ENCODE data around the gene PEX7.

PEX7 gene

GRCh38 chr6:136816656-136817055 lies 5.7 kb upstream of the PEX7 start:
- DNase-seq (ENCODE audit: extremely low read depth, insufficient read length) = no peak
- TF ChIP-seq, protein P1, sequence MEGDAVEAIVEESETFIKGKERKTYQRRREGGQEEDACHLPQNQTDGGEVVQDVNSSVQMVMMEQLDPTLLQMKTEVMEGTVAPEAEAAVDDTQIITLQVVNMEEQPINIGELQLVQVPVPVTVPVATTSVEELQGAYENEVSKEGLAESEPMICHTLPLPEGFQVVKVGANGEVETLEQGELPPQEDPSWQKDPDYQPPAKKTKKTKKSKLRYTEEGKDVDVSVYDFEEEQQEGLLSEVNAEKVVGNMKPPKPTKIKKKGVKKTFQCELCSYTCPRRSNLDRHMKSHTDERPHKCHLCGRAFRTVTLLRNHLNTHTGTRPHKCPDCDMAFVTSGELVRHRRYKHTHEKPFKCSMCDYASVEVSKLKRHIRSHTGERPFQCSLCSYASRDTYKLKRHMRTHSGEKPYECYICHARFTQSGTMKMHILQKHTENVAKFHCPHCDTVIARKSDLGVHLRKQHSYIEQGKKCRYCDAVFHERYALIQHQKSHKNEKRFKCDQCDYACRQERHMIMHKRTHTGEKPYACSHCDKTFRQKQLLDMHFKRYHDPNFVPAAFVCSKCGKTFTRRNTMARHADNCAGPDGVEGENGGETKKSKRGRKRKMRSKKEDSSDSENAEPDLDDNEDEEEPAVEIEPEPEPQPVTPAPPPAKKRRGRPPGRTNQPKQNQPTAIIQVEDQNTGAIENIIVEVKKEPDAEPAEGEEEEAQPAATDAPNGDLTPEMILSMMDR (IDR thresholded peaks at IDR 0.05; ENCODE audit: insufficient read depth, low read length, poor library complexity, severe bottlenecking) = no peak
- Histone ChIP-seq H3K4me3 (replicated peaks; ENCODE audit: low read depth, low read length) (no peak overlapping the region), H3K36me3 (ENCODE audit: control insufficient read depth, insufficient read depth, low read length) (no peaks in the 10 kb centered on the region), H3K27me3 (replicated peaks; ENCODE audit: control insufficient read depth, insufficient read depth, low read length) (no peaks in the 10 kb centered on the region)

GRCh38 chr6:136820561-136820960 lies 1.8 kb upstream of the PEX7 start:
- Histone ChIP-seq H3K4me3 (replicated peaks; ENCODE audit: low read depth, low read length) (no peak overlapping the region), H3K36me3 (ENCODE audit: control insufficient read depth, insufficient read depth, low read length) (no peaks in the 10 kb centered on the region), H3K27me3 (replicated peaks; ENCODE audit: control insufficient read depth, insufficient read depth, low read length) (no peaks in the 10 kb centered on the region)
- no peak for DNase-seq (ENCODE audit: extremely low read depth, insufficient read length)
- TF ChIP-seq, protein P1 (IDR thresholded peaks at IDR 0.05; ENCODE audit: insufficient read depth, low read length, poor library complexity, severe bottlenecking) = no peak

DNA sequence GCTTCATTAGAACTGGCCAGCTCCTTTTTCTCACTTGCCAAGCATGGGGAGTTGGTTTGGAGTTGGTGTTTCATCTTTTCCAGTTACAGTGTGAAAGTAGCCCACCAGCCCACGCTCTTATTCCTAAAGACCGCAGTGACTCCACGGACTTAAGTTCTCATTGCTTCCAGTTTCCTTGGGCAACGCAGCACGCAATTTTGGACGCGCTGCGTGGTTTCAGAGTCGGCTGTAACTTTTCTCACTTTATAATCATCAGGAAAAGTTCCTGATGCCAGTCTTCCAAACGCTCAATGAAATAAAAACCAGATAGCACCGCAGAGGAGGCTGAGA lies 381 bp upstream of the PEX7 start:
- DNase-seq (ENCODE audit: extremely low read depth, insufficient read length) = peak; percentile 8
- TF ChIP-seq, protein P1 (IDR thresholded peaks at IDR 0.05; ENCODE audit: insufficient read depth, low read length, poor library complexity, severe bottlenecking) = no peak
- Histone ChIP-seq H3K27me3 (replicated peaks; ENCODE audit: control insufficient read depth, insufficient read depth, low read length) (no peaks in the 10 kb centered on the region), H3K4me3 (replicated peaks; ENCODE audit: low read depth, low read length) (peak overlapping the region; percentile 81), H3K36me3 (ENCODE audit: control insufficient read depth, insufficient read depth, low read length) (no peaks in the 10 kb centered on the region)

GRCh38 chr6:136823128-136823660 lies 802 bp downstream of the PEX7 start:
- DNase-seq (ENCODE audit: extremely low read depth, insufficient read length) = no peak
- Histone ChIP-seq H3K4me3 (replicated peaks; ENCODE audit: low read depth, low read length) (peak overlapping the region; percentile 81), H3K36me3 (ENCODE audit: control insufficient read depth, insufficient read depth, low read length) (no peaks in the 10 kb centered on the region), H3K27me3 (replicated peaks; ENCODE audit: control insufficient read depth, insufficient read depth, low read length) (no peaks in the 10 kb centered on the region)
- TF ChIP-seq, protein P1 (IDR thresholded peaks at IDR 0.05; ENCODE audit: insufficient read depth, low read length, poor library complexity, severe bottlenecking) = no peak

DNA sequence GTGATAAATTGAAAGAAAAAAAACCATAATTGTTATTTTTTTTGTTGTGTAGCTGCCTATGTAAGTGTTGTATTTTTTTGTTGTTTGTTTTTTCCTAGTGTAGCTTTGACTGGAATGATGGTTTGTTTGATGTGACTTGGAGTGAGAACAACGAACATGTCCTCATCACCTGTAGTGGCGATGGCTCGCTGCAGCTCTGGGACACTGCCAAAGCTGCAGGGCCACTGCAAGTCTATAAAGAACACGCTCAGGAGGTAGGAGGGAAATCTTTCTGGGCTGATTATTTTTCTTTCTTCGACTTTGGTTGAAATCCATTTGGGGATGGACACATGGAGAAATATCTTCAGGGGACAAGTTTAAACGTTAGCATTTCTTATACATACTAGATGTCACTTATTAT lies 3.8 kb downstream of the PEX7 start:
- H3K36me3 ChIP-seq (ENCODE audit: control insufficient read depth, insufficient read depth, low read length) = peaks cover 4% of the 10 kb centered on the region
- DNase-seq (ENCODE audit: extremely low read depth, insufficient read length) = no peak
- TF ChIP-seq, protein P1 (IDR thresholded peaks at IDR 0.05; ENCODE audit: insufficient read depth, low read length, poor library complexity, severe bottlenecking) = no peak
- H3K27me3 ChIP-seq (replicated peaks; ENCODE audit: control insufficient read depth, insufficient read depth, low read length) = no peaks in the 10 kb centered on the region
- H3K4me3 ChIP-seq (replicated peaks; ENCODE audit: low read depth, low read length) = no peak overlapping the region

Data from GM06990 (cell line).